Measurements from ENCODE around the gene WDR93.

GRCh38 chr15:89674526-89674925 is 16.1 kb upstream of the WDR93 start:
- TF ChIP-seq MAX (IDR thresholded peaks at IDR 0.05): no peak
- TF ChIP-seq YY1 (IDR thresholded peaks at IDR 0.05): peak; percentile 98
- peak; percentile 27 for TF ChIP-seq CTCF (IDR thresholded peaks at IDR 0.05; ENCODE audit: low read depth, low read length, missing input control)
- TF ChIP-seq SP1 (IDR thresholded peaks at IDR 0.05): peak; percentile 93
- TF ChIP-seq TAF1 (conservative IDR thresholded peaks at IDR 0.05): no peak
- peak; percentile 73 to 79 for TF ChIP-seq RAD21 (IDR thresholded peaks at IDR 0.05)
- TF ChIP-seq JUND (IDR thresholded peaks at IDR 0.05): peak; percentile 35 to 82
- peak; percentile 85 for TF ChIP-seq ATF3 (IDR thresholded peaks at IDR 0.05)
- TF ChIP-seq REST (IDR thresholded peaks at IDR 0.05): peak; percentile 89
- peak; percentile 36 to 62 for TF ChIP-seq EGR1 (IDR thresholded peaks at IDR 0.05; ENCODE audit: low read depth in 2 of 2)
- peak; percentile 92 to 95 for TF ChIP-seq HNF4A (conservative IDR thresholded peaks at IDR 0.05)
- peak; percentile 67 for TF ChIP-seq FOXA1 (IDR thresholded peaks at IDR 0.05)
- TF ChIP-seq HNF4G (IDR thresholded peaks at IDR 0.05): peak; percentile 67
- TF ChIP-seq GABPA (IDR thresholded peaks at IDR 0.05 in 1 of 2, conservative IDR thresholded peaks at IDR 0.05 in 1 of 2): peak in 1 of 2 donors; percentile 59
